H1 (cell line): ENCODE results near the gene CFAP221. TPM values are rescaled to one million over a fixed set of nuclear protein-coding genes. Genes with fewer than 3 reads are reported as not detected.

Source experiments
- CTCF ChIA-PET: fragments of 300-600 bp; sonication (Branson Sonifier 250); formaldehyde crosslinking; loops from one replicate; lab custom pipeline; 2021; ENCODE audit not compliant: partially characterized antibody; lab: Charles Lee
- POLR2A ChIA-PET: fragments of 300-600 bp; sonication (Branson Sonifier 250); formaldehyde crosslinking; loops from one replicate; lab custom pipeline; 2021; ENCODE audit warnings: inconsistent platforms; ENCODE audit not compliant: partially characterized antibody; lab: Charles Lee
- DNase-seq, 2 experiments: peaks; one replicate each; pipeline versions ENCODE4 v3.0.0 to v3.0.0-alpha.2; 2010 to 2022; ENCODE audit warnings: low spot score in 2 of 2, low read depth in 1 of 2, mixed read lengths in 1 of 2
- FAIRE-seq: peaks from 2 replicates; lab custom pipeline; 2011; peaks lifted over from hg19 to GRCh38; lab: Jason Lieb, UNC
- H2AFZ ChIP-seq: 2 replicates; pipeline ENCODE4 v1.8.1; 2012; ENCODE audit warnings: low read length, inconsistent platforms
- H2AK5ac ChIP-seq: 2 replicates; pipeline ENCODE4 v1.6.1; 2013; ENCODE audit warnings: low read depth, low read length
- H2BK120ac ChIP-seq: replicated peaks from 2 replicates; pipeline ENCODE3; 2013; ENCODE audit warnings: low read depth, low read length, inconsistent platforms
- H2BK12ac ChIP-seq: 2 replicates; pipeline ENCODE4 v1.6.1; 2013; ENCODE audit warnings: low read depth, low read length
- H2BK15ac ChIP-seq: 2 replicates; pipeline ENCODE4 v1.6.1; 2013; ENCODE audit warnings: low read length
- H2BK20ac ChIP-seq: 2 replicates; pipeline ENCODE4 v1.6.1; 2013; ENCODE audit warnings: low read length
- H2BK5ac ChIP-seq: 2 replicates; pipeline ENCODE4 v1.6.1; 2013; ENCODE audit warnings: low read depth, low read length
- H3K14ac ChIP-seq: 2 replicates; pipeline ENCODE4 v1.6.1; 2013; ENCODE audit warnings: inconsistent platforms; ENCODE audit not compliant: insufficient read length
- H3K18ac ChIP-seq: 2 replicates; pipeline ENCODE4 v1.6.1; 2013; ENCODE audit warnings: low read length; ENCODE audit errors: extremely low read depth
- H3K23ac ChIP-seq: 2 replicates; pipeline ENCODE4 v1.6.1; 2013; ENCODE audit warnings: inconsistent platforms; ENCODE audit not compliant: insufficient read length
- H3K23me2 ChIP-seq: 2 replicates; pipeline ENCODE4 v1.6.1; 2013; ENCODE audit warnings: low read depth, low read length
- H3K27ac ChIP-seq: 2 replicates; pipeline ENCODE4 v1.6.1; 2011; ENCODE audit warnings: low read depth, low read length, inconsistent platforms
- H3K27me3 ChIP-seq, 4 experiments: replicated peaks in 1 of 4; 1 replicate in 1 of 4; 2 replicates in 3 of 4; pipeline versions ENCODE4 v1.6.1 to v1.8.1; 2011 to 2013; ENCODE audit warnings: low read length in 3 of 4, mild to moderate bottlenecking in 3 of 4, inconsistent platforms in 2 of 4, mixed read lengths in 2 of 4, moderate library complexity in 1 of 4; ENCODE audit not compliant: control insufficient read depth in 3 of 4, insufficient read depth in 3 of 4; ENCODE audit errors: extremely low read depth in 1 of 4
- H3K36me3 ChIP-seq, 4 experiments: 2 replicates each; pipeline versions ENCODE4 v1.6.1 to v1.8.1; 2011 to 2013; ENCODE audit warnings: mild to moderate bottlenecking in 4 of 4, low read length in 3 of 4, moderate library complexity in 2 of 4, control low read depth in 1 of 4, inconsistent platforms in 1 of 4; ENCODE audit not compliant: insufficient read depth in 4 of 4, control insufficient read depth in 2 of 4
- H3K4ac ChIP-seq: replicated peaks from 2 replicates; pipeline ENCODE3; 2013; ENCODE audit warnings: low read length, low read depth, mixed read lengths, inconsistent platforms; ENCODE audit not compliant: insufficient read length
- H3K4me1 ChIP-seq, 4 experiments: replicated peaks in 1 of 4; 1 replicate in 1 of 4; 2 replicates in 3 of 4; pipeline versions ENCODE4 v1.6.1 to v1.8.1; 2011 to 2013; ENCODE audit warnings: low read length in 3 of 4, inconsistent platforms in 2 of 4, mixed read lengths in 1 of 4; ENCODE audit not compliant: insufficient read depth in 4 of 4, control insufficient read depth in 3 of 4
- H3K4me2 ChIP-seq, 2 experiments: 2 replicates each; pipeline versions ENCODE4 v1.6.1 to v1.8.1; 2011 to 2013; ENCODE audit warnings: low read depth in 2 of 2, low read length in 2 of 2, control low read depth in 1 of 2, inconsistent platforms in 1 of 2, mild to moderate bottlenecking in 1 of 2; ENCODE audit not compliant: insufficient read depth in 1 of 2
- H3K4me3 ChIP-seq, 4 experiments: fragments of 200-600, 300-600 bp in 1 of 4; sonication (generic), shearing (Covaris generic), sonication (Bioruptor Twin) in 1 of 4; 2 replicates each; pipeline versions ENCODE4 v1.5.1 to v1.8.1; 2011 to 2016; ENCODE audit warnings: low read length in 4 of 4, low read depth in 3 of 4, control low read depth in 2 of 4, inconsistent platforms in 2 of 4, mild to moderate bottlenecking in 2 of 4, mixed read lengths in 1 of 4, moderate library complexity in 1 of 4; ENCODE audit not compliant: insufficient read depth in 2 of 4; ENCODE audit errors: extremely low read depth in 1 of 4
- H3K56ac ChIP-seq: replicated peaks from 2 replicates; pipeline ENCODE3; 2013; ENCODE audit warnings: low read depth, mild to moderate bottlenecking, mixed read lengths, low read length, inconsistent platforms; ENCODE audit not compliant: insufficient read length
- H3K79me1 ChIP-seq: 2 replicates; pipeline ENCODE4 v1.6.1; 2013; ENCODE audit warnings: low read depth, low read length, control low read depth
- H3K79me2 ChIP-seq, 2 experiments: 2 replicates each; pipeline versions ENCODE4 v1.6.1 to v1.8.1; 2012 to 2013; ENCODE audit warnings: low read length in 2 of 2, mild to moderate bottlenecking in 2 of 2, inconsistent platforms in 1 of 2; ENCODE audit not compliant: insufficient read depth in 2 of 2, control insufficient read depth in 1 of 2
- H3K9ac ChIP-seq, 4 experiments: replicated peaks in 1 of 4; 1 replicate in 1 of 4; 2 replicates in 3 of 4; pipeline versions ENCODE4 v1.6.1 to v1.8.1; 2011 to 2013; ENCODE audit warnings: low read depth in 3 of 4, low read length in 3 of 4, control low read depth in 2 of 4, mild to moderate bottlenecking in 2 of 4, moderate library complexity in 2 of 4, inconsistent platforms in 1 of 4; ENCODE audit errors: extremely low read depth in 1 of 4
- H3K9me3 ChIP-seq, 2 experiments: 2 replicates each; pipeline versions ENCODE4 v1.6.1 to v1.8.1; 2012 to 2013; ENCODE audit warnings: mild to moderate bottlenecking in 2 of 2, moderate library complexity in 2 of 2, control low read depth in 1 of 2, inconsistent platforms in 1 of 2, low read depth in 1 of 2, low read length in 1 of 2, mixed read lengths in 1 of 2; ENCODE audit not compliant: insufficient read depth in 2 of 2
- H4K20me1 ChIP-seq, 2 experiments: replicated peaks in 1 of 2; 2 replicates each; pipeline versions ENCODE3 to v1.8.1; 2011 to 2013; ENCODE audit warnings: inconsistent platforms in 2 of 2, low read length in 2 of 2, mild to moderate bottlenecking in 1 of 2; ENCODE audit not compliant: insufficient read depth in 2 of 2, control insufficient read depth in 1 of 2
- H4K5ac ChIP-seq: 2 replicates; pipeline ENCODE4 v1.6.1; 2013; ENCODE audit warnings: low read length, low read depth, mixed read lengths, inconsistent platforms; ENCODE audit not compliant: insufficient read length
- H4K8ac ChIP-seq: 2 replicates; pipeline ENCODE4 v1.8.0; 2013; ENCODE audit warnings: mild to moderate bottlenecking, moderate library complexity, low read length, inconsistent platforms; ENCODE audit not compliant: insufficient read depth; ENCODE audit errors: extremely low read depth
- H4K91ac ChIP-seq: replicated peaks from 2 replicates; pipeline ENCODE3; 2013; ENCODE audit warnings: low read length, mixed read lengths, inconsistent platforms; ENCODE audit not compliant: insufficient read length
- BCL11A ChIP-seq, 2 experiments: IDR thresholded peaks; one replicate each; pipeline ENCODE4 v1.6.1; 2011; ENCODE audit warnings: low read depth in 2 of 2, low read length in 2 of 2, mild to moderate bottlenecking in 2 of 2
- NRF1 ChIP-seq: IDR thresholded peaks from 2 replicates; pipeline ENCODE4 v1.6.1; 2011; ENCODE audit warnings: mild to moderate bottlenecking, low read depth, low read length, improper control_type of control experiment
- PHF8 ChIP-seq: fragments of 200-600 bp; sonication (generic); conservative IDR thresholded peaks from 2 replicates; pipeline ENCODE4 v1.7.1; 2012; ENCODE audit warnings: low read depth, mild to moderate bottlenecking, inconsistent platforms, low read length, moderate library complexity
- RXRA ChIP-seq: IDR thresholded peaks from 2 replicates; pipeline ENCODE4 v1.6.1; 2011; ENCODE audit warnings: low read depth, mild to moderate bottlenecking, low read length, moderate library complexity; ENCODE audit not compliant: insufficient read depth
- SIX5 ChIP-seq: IDR thresholded peaks from 2 replicates; pipeline ENCODE4 v1.6.1; 2011; ENCODE audit warnings: mild to moderate bottlenecking, low read depth, low read length
- TEAD4 ChIP-seq: IDR thresholded peaks from 2 replicates; pipeline ENCODE4 v1.6.1; 2012; ENCODE audit warnings: low read depth, low read length, inconsistent platforms, mixed read lengths
- WGBS, 2 experiments: shearing (Covaris generic) in 1 of 2; methylation state at CpG; one replicate each; pipeline versions ENCODE4 v1.1.6 to v1.1.7; 2013 to 2015; ENCODE audit warnings: low lambda C conversion rate in 2 of 2, mixed read lengths in 2 of 2, inconsistent platforms in 1 of 2, low coverage in 1 of 2, missing lambda C conversion rate in 1 of 2; ENCODE audit not compliant: insufficient replicate concordance in 2 of 2, insufficient coverage in 1 of 2, insufficient read length in 1 of 2; ENCODE audit errors: extremely low coverage in 1 of 2, missing lambda C conversion rate in 1 of 2; 5-methylcytosine and 5-hydroxymethylcytosine counted together
- polyA plus RNA-seq, 7 experiments: library from polyadenylated mRNA; depleted of rRNA in 3 of 7; stranded (reverse) in 5 of 7; unstranded in 2 of 7; fragments of >200 nt in 5 of 7; fragments of 200-250 nt in 2 of 7; gene quantifications; 1 replicate in 5 of 7; 2 replicates in 1 of 7; 4 replicates in 1 of 7; pipeline versions ENCODE4 v1.2.1 to v1.2.3, GENCODE V29; 2011 to 2013; ENCODE audit warnings: missing spikeins in 2 of 7, mixed read lengths in 2 of 7
- total RNA-seq: library from RNA; stranded (reverse); fragmentation: NEBNext Ultra II Directional; extraction: Animal tissue kit (Norgen Biotek cat#: 25700); gene quantifications from 2 replicates; pipeline ENCODE4 v1.2.1, GENCODE V29; 2021

CFAP221 gene
- total and polyA plus RNA-seq, 2 of the 8 experiments (the other 6 are each of a cell fraction or from before 2014, with no cell fraction given), result 0.14 to 0.71 TPM

DNA sequence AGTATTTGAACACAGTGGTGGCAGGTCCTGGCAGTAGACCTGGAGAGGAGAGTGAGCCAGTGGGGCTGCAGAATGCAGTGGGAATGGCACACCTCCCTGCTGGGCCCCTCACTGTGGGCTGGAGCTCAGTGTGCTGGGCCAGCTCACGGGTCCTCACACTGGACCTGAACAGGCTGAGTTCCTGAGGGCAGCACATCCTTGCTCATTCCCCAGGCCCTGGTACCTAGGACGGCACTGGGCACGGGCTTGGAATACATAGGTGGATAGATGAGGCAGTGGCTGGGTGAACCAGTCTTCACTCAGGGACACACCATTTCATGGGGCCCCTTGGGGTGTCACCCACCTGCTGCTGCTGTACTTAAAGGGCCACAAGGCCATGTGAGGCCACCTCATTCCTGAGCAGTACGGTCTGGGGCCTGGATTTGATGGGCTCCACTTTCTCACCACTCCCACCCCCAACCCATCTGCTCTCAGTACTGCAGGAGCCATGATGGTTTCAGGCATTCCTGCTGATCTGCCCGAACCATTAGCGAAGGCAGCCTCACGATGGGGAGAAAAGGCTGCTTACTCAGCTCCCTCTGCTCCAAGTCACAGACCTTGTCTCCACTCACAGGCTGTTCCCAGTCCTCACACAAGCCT lies 138.9 kb downstream of the CFAP221 start:
- Histone ChIP-seq H3K4ac (peak overlapping the region; percentile 73), H3K79me1 (peaks cover 8% of the 10 kb centered on the region), H4K5ac (no peak overlapping the region), H3K36me3 (peaks cover 2 to 11% (median 4%) of the 10 kb centered on the region in 4 experiments; a peak in 6 of 8 replicates), H4K91ac (peak overlapping the region; percentile 64), H3K9ac (no peak overlapping the region), H3K4me2 (peak overlapping the region in 1 of 2 experiments; percentile 33; a peak in 1 of 4 replicates), H3K23me2 (peaks cover 5% of the 10 kb centered on the region), H3K9me3 (no peaks in the 10 kb centered on the region), H3K14ac (no peak overlapping the region), H3K27ac (no peak overlapping the region; the same call in 1 of the 2 replicates), H4K20me1 (peaks cover 0 to 18% of the 10 kb centered on the region in 2 experiments), H3K23ac (no peak overlapping the region), H3K18ac (no peak overlapping the region), H2BK20ac (no peak overlapping the region), H3K4me3 (no peak overlapping the region), H3K56ac (no peak overlapping the region), H3K27me3 (no peaks in the 10 kb centered on the region), H2BK120ac (no peak overlapping the region), H2AK5ac (peak overlapping the region; percentile 91; the same call in 1 of the 2 replicates), H2BK5ac (peak overlapping the region; percentile 47), H3K79me2 (peaks cover 3 to 24% of the 10 kb centered on the region in 2 experiments; a peak in 3 of 4 replicates), H2BK15ac (peak overlapping the region; percentile 93), H3K4me1 (peaks cover 0 to 15% (median 7%) of the 10 kb centered on the region in 4 experiments; a peak in 6 of 7 replicates), H2AFZ (no peak overlapping the region), H4K8ac (peak overlapping the region; percentile 69; the same call in 1 of the 2 replicates), H2BK12ac (peak overlapping the region; percentile 12; the same call in 1 of the 2 replicates)
- POLR2A ChIA-PET, result interaction anchor here (3.9 to 4.1 kb wide), 2 partner anchors 9 to 13 kb away, joined by 22 to 28 read pairs; no protein-coding TSS in a partner anchor
- CTCF ChIA-PET, result interaction anchor here (1.1 to 1.2 kb wide), 4 partner anchors 11 to 838 kb away, joined by 3 to 4 read pairs (median 3); no protein-coding TSS in a partner anchor
- WGBS, 2 experiments, result 92% methylated on average over 7 of the region's 7 CpGs; no CpG with 5 or more reads in 1 of the 2 experiments
- no peak for TF ChIP-seq RXRA
- no peak for TF ChIP-seq BCL11A (IDR thresholded peaks at IDR 0.05; ENCODE audit: low read depth in 2 of 2, low read length in 2 of 2)
- TF ChIP-seq SIX5, result no peak
- no peak for TF ChIP-seq TEAD4
- TF ChIP-seq PHF8, result no peak
- no peak for TF ChIP-seq NRF1
- FAIRE-seq (no peak), DNase-seq (no peak)
